Measurements from ENCODE around the gene NIPAL3.

NIPAL3 gene

GRCh38 chr1:24383381-24383940 is 32.1 kb upstream of the NIPAL3 start:
- TF ChIP-seq TAF1 (IDR thresholded peaks at IDR 0.05; ENCODE audit: borderline replicate concordance, low read depth, low read length) (no peak), POLR2A (IDR thresholded peaks at IDR 0.05; ENCODE audit: low read depth, low read length) (no peak), POLR2AphosphoS5 (IDR thresholded peaks at IDR 0.05; ENCODE audit: low read depth, low read length) (no peak)
- DNase-seq (ENCODE audit: insufficient read length), result no peak
- no peak for FAIRE-seq

DNA sequence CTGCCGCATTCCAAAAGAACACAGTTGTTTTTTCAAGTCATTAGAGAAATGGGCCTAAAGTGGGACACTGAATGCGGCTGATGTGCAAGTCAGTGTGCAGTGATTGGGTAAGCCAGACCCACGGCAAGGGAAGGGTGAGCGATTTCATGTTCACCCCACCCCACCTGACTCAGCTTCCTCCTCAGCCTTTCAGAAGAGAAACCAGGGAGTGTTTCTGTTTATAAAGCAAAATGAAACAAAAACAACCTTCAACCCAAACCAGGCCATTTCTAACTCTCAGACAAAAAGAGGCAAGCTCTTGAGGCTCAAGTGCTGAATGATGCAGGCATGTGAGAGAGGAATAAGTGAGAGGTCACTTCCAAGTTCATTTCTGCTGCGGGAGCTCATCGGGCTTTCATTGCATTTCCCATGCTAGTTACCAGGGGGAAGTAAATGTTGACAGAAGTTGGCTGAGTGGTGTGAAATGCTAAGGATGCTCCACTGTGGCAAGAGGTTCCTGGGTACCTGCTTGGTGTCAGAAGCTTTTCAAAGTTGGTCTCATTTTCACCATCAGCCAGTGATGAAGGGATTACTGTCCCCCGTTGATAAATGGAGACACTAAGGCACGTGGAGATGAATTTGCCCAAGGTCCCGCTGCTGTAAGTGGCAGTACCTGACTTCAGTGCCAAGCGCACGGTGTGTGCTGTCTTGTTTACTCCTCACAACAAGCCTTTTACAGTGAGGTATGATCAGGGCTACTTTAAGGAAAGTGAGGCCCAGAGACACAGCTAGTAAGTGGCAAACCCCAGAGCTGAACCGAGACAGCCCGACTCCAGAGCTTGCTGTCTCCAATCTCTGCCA is 31.1 kb upstream of the NIPAL3 start:
- DNase-seq (ENCODE audit: insufficient read length) (peak; percentile 40), FAIRE-seq (peak; percentile 87)
- TF ChIP-seq POLR2A (IDR thresholded peaks at IDR 0.05; ENCODE audit: low read depth, low read length) (no peak), TAF1 (IDR thresholded peaks at IDR 0.05; ENCODE audit: borderline replicate concordance, low read depth, low read length) (no peak), POLR2AphosphoS5 (IDR thresholded peaks at IDR 0.05; ENCODE audit: low read depth, low read length) (no peak)

- DNase-seq (ENCODE audit: insufficient read length), result no peak
- TF ChIP-seq POLR2A (IDR thresholded peaks at IDR 0.05; ENCODE audit: low read depth, low read length), result no peak
- TF ChIP-seq TAF1 (IDR thresholded peaks at IDR 0.05; ENCODE audit: borderline replicate concordance, low read depth, low read length), result no peak
- TF ChIP-seq POLR2AphosphoS5 (IDR thresholded peaks at IDR 0.05; ENCODE audit: low read depth, low read length), result no peak
- peak; percentile 60 for FAIRE-seq
Observed at GRCh38 chr1:24385160-24385940, 30.3 kb upstream of the NIPAL3 start.

GRCh38 chr1:24386241-24386640 is 29.4 kb upstream of the NIPAL3 start:
- no peak for TF ChIP-seq POLR2AphosphoS5 (IDR thresholded peaks at IDR 0.05; ENCODE audit: low read depth, low read length)
- DNase-seq (ENCODE audit: insufficient read length), result no peak
- no peak for FAIRE-seq

GRCh38 chr1:24386931-24387330 is 28.7 kb upstream of the NIPAL3 start:
- no peak for DNase-seq (ENCODE audit: insufficient read length)
- TF ChIP-seq POLR2AphosphoS5 (IDR thresholded peaks at IDR 0.05; ENCODE audit: low read depth, low read length), result no peak
- no peak for TF ChIP-seq TAF1 (IDR thresholded peaks at IDR 0.05; ENCODE audit: borderline replicate concordance, low read depth, low read length)
- TF ChIP-seq POLR2A (IDR thresholded peaks at IDR 0.05; ENCODE audit: low read depth, low read length), result no peak
- FAIRE-seq, result no peak

DNA sequence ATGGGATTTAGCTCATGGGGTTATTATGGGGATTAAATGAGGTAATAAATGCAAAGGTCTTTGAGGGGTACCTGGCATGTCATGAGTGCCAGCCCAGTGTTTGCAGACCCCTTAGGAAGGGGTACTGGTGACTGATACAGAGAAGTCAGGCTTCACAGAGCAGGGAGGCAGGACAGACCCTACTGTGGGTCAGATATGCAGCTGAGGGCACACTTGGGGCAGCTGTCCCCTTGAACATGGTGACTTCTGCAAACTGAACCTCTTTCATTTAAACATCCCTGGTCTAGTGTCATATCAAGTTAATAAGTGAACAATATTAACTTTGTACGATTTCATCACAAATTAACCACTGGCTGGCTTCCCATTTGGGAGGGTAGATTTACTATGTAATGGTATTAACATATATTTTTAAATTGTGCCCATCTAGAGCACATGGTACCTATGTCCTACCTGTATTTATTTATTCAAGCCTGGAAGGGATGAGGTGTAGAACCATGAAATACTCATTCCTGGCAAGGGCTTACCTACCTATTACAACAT is 27.9 kb upstream of the NIPAL3 start:
- no peak for TF ChIP-seq POLR2A (IDR thresholded peaks at IDR 0.05; ENCODE audit: low read depth, low read length)
- TF ChIP-seq TAF1 (IDR thresholded peaks at IDR 0.05; ENCODE audit: borderline replicate concordance, low read depth, low read length), result no peak
- FAIRE-seq, result no peak
- DNase-seq (ENCODE audit: insufficient read length), result no peak

DNA sequence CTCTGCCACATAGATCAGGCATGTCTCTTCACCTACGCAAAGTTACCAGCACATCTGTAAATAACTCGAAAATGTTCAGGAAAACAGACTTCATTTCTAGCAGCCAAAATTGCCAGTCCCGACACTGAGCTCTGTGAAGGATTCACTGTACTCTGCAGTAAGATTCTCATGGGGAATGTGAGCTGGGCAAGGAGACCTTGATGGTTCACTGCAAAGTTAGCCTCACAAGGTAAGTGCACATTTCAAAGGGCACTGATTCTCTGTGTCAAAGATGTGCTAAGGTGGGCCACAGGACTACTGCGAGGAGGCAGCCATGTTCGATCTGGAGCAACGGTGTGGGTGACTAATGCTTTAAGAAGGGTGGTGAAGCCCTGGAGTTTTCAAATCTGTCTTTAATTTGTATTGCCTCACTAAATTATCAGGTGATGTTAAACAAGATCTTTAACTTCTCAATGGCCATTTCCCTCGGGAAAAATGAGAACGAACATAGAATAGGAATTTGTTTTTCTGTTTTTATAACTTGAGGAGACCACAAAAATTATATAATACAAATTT is 27.2 kb upstream of the NIPAL3 start:
- no peak for TF ChIP-seq POLR2A (IDR thresholded peaks at IDR 0.05; ENCODE audit: low read depth, low read length)
- TF ChIP-seq POLR2AphosphoS5 (IDR thresholded peaks at IDR 0.05; ENCODE audit: low read depth, low read length), result no peak
- no peak for TF ChIP-seq TAF1 (IDR thresholded peaks at IDR 0.05; ENCODE audit: borderline replicate concordance, low read depth, low read length)
- no peak for FAIRE-seq
- DNase-seq (ENCODE audit: insufficient read length), result no peak

- TF ChIP-seq POLR2A (IDR thresholded peaks at IDR 0.05; ENCODE audit: low read depth, low read length), result no peak
- no peak for TF ChIP-seq POLR2AphosphoS5 (IDR thresholded peaks at IDR 0.05; ENCODE audit: low read depth, low read length)
- TF ChIP-seq TAF1 (IDR thresholded peaks at IDR 0.05; ENCODE audit: borderline replicate concordance, low read depth, low read length), result no peak
- FAIRE-seq (no peak), DNase-seq (ENCODE audit: insufficient read length) (no peak)
Observed at GRCh38 chr1:24389231-24389678, 26.3 kb upstream of the NIPAL3 start.

DNA sequence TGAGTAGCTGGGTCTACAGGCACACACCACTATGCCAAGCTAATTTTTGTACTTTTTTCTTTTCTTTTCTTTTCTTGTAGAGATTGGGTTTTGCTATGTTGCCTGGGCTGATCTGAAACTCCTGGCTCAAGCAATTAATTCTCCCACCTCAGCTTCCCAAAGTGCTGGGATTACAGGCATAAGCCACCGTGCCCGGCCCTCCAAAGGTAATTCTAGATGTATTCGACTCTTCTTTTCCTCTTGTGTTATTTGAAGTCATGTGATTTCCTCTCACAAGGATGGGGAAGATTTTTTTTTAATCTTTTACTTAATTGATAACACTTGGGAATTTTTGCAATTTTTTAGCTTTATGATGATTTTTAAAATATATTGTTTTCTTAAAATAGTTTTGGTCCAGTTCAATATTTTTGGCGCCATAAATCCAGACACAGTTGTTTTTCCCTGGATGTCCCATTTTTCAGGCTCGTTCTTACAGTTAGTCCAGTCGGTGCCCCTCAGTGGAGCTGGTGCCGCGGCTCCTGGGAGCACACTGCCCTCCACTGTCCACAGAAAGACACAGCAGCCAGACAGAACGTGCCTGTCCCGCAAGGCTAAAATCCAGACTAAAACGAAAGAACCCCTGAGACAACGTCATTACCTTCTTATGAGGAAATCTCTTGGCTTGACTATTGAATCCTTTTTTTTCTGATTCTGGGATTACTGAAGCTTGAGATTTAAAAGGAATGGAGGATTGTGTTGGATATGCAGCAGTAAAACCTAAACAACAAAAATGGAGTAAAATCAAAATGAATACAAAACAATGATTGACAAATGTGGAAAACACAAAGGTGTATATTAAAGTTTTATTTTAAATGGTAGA is 24.4 kb upstream of the NIPAL3 start:
- TF ChIP-seq POLR2AphosphoS5 (IDR thresholded peaks at IDR 0.05; ENCODE audit: low read depth, low read length) (no peak), TAF1 (IDR thresholded peaks at IDR 0.05; ENCODE audit: borderline replicate concordance, low read depth, low read length) (no peak), POLR2A (IDR thresholded peaks at IDR 0.05; ENCODE audit: low read depth, low read length) (no peak)
- peak; percentile 86 for FAIRE-seq
- DNase-seq (ENCODE audit: insufficient read length), result peak; percentile 35

DNA sequence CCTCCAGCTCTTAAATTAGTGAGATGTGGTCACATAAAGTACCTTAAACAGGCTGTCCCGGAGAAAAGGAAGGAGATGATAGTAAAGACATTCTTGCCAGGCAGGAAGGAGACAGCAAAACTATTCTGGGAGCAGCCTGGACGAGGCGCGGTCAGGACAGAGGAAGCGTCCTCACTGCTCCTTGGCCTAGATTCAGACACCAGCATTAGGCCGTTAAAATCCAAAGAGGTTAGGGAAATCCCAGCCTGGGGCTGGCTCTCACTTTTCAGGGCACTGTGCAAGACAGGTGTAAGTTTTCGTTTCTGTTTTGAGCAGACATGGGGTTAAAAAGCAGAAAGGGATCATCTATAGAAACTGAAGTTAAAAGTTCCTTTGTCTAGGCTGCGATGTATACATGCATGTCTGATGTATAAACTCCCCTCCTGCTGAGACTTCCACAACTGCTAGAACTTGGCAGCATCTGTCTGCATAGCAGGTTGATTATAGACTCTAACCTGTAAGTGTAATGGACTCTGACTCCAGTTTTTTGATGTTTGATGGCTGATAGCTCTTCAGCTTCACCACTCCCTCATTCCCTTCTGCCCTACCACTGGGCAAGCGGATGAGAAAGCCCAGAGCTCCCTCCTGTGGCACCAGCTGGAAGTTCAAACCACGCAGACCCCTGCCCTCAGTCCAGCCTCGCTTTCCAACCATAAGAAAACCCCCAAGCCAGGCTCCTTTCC is 23.6 kb upstream of the NIPAL3 start:
- peak; percentile 51 for DNase-seq (ENCODE audit: insufficient read length)
- peak; percentile 90 for FAIRE-seq
- no peak for TF ChIP-seq TAF1 (IDR thresholded peaks at IDR 0.05; ENCODE audit: borderline replicate concordance, low read depth, low read length)
- TF ChIP-seq POLR2A (IDR thresholded peaks at IDR 0.05; ENCODE audit: low read depth, low read length), result peak; percentile 44
- TF ChIP-seq POLR2AphosphoS5 (IDR thresholded peaks at IDR 0.05; ENCODE audit: low read depth, low read length), result peak; percentile 46; the same call in 1 of the 2 replicates
